Epithelial cell of proximal tubule (primary cell): ENCODE measurements around the gene NACC1. TPM values are rescaled to one million over a fixed set of nuclear protein-coding genes. Genes with fewer than 3 reads are reported as not detected.
A peak's percentile ranks its signal among the peaks of the same experiment; 100 is the strongest.

Experiments used
- DNase-seq: peaks from one replicate; pipeline ENCODE4 v3.0.0-alpha.2; 2011; ENCODE audit warnings: low read depth
- H3K4me3 ChIP-seq: 2 replicates; pipeline ENCODE4 v1.5.1; 2011; ENCODE audit warnings: low read depth, mild to moderate bottlenecking, low read length
- total RNA-seq: library from RNA; depleted of rRNA; stranded (reverse); fragments of >200 nt; gene quantifications from 2 replicates; pipeline ENCODE4 v1.2.3, GENCODE V29; 2015
- TF ChIP-seq, protein P1 (sequence below): conservative IDR thresholded peaks from 2 replicates; pipeline ENCODE4 v1.5.1; 2012; ENCODE audit warnings: low read depth, mild to moderate bottlenecking, low read length

The NACC1 gene
- total RNA-seq, 1 donor from 2014 or later, result 72.2 TPM

- no peak for DNase-seq
- H3K4me3 ChIP-seq, result peak overlapping the region; percentile 92
- TF ChIP-seq, protein P1, sequence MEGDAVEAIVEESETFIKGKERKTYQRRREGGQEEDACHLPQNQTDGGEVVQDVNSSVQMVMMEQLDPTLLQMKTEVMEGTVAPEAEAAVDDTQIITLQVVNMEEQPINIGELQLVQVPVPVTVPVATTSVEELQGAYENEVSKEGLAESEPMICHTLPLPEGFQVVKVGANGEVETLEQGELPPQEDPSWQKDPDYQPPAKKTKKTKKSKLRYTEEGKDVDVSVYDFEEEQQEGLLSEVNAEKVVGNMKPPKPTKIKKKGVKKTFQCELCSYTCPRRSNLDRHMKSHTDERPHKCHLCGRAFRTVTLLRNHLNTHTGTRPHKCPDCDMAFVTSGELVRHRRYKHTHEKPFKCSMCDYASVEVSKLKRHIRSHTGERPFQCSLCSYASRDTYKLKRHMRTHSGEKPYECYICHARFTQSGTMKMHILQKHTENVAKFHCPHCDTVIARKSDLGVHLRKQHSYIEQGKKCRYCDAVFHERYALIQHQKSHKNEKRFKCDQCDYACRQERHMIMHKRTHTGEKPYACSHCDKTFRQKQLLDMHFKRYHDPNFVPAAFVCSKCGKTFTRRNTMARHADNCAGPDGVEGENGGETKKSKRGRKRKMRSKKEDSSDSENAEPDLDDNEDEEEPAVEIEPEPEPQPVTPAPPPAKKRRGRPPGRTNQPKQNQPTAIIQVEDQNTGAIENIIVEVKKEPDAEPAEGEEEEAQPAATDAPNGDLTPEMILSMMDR, result peak; percentile 40
Observed at GRCh38 chr19:13154911-13155471, 36.9 kb downstream of the NACC1 start.

GRCh38 chr19:13155472-13156359 is 37.7 kb downstream of the NACC1 start:
- DNase-seq, result no peak
- H3K4me3 ChIP-seq, result peak overlapping the region; percentile 92
- TF ChIP-seq, protein P1, result no peak

DNA sequence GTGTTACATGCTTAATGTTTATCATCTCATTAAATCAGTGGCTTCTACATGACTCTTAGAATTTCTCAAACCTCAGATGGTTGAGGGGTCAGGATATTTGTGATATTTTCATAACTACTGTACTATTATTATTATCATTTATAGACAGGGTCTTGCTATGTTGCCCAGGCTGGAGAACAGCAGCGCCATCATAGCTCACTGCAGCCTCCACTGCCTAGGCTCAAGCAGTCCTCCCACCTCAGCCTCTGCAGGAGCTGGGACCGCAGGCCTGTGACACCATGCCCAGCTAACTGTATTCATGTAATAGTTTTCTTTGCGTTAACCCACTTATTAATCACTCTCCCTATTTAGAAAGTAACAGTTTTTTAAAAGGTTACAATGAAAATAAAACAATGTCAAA is 41.6 kb downstream of the NACC1 start:
- DNase-seq, result no peak
- no peak overlapping the region for H3K4me3 ChIP-seq
- TF ChIP-seq, protein P1, result no peak

- TF ChIP-seq, protein P1, result no peak
- DNase-seq, result no peak
- no peak overlapping the region for H3K4me3 ChIP-seq
Observed at GRCh38 chr19:13160557-13160956, 42.5 kb downstream of the NACC1 start.

GRCh38 chr19:13162724-13163608 is 44.9 kb downstream of the NACC1 start:
- H3K4me3 ChIP-seq, result peak overlapping the region; percentile 39
- TF ChIP-seq, protein P1, result no peak
- no peak for DNase-seq

DNA sequence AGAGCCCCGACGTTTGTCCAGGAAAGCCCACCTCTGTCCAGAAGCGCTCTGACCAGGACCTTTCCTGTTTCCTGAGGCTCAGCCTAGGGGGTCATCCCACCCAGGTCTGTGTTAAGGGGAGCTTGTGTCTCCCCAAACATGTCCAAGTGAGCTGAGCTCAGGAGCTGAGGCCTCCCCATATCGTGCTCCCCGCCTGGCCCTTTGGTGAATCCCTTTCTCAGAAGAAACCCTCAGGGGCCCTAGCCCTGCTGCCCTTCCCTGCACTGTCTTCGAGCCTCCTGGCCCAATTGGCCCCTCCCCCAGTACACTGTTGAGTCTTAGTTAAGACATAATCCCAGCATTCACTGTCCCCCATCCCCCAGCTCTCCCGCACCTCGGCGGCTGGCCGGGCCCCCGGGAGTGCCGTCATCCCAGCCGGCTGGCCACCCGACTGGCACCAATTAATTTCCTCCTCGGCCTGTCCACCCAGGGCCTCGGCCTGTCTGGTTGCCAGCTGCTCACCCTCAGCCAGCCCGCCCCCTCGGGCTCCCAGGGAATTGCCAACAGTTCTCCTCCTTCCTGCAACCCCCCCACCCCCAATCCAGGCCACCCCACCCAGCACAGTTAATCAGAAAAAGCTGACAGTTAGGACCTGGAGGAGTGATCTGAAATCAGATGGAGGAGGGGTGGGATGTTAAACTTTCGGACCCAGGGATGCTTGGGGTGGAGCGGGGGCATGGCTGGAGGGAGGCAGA is 45.7 kb downstream of the NACC1 start:
- DNase-seq, result no peak
- TF ChIP-seq, protein P1, result no peak

More for the DNA sequence above, 45.7 kb downstream of the NACC1 start:
- H3K4me3 ChIP-seq, result peak overlapping the region; percentile 22
